GM19467 (cell line): ENCODE results near the gene FGF3.

Experiments used
- ATAC-seq: cut with Tn5 transposase; IDR thresholded peaks from one replicate; pipeline ENCODE4 v1.9.1; 2021; ENCODE audit warnings: mild to moderate bottlenecking, moderate library complexity; ENCODE audit not compliant: unreplicated experiment

FGF3 gene

DNA sequence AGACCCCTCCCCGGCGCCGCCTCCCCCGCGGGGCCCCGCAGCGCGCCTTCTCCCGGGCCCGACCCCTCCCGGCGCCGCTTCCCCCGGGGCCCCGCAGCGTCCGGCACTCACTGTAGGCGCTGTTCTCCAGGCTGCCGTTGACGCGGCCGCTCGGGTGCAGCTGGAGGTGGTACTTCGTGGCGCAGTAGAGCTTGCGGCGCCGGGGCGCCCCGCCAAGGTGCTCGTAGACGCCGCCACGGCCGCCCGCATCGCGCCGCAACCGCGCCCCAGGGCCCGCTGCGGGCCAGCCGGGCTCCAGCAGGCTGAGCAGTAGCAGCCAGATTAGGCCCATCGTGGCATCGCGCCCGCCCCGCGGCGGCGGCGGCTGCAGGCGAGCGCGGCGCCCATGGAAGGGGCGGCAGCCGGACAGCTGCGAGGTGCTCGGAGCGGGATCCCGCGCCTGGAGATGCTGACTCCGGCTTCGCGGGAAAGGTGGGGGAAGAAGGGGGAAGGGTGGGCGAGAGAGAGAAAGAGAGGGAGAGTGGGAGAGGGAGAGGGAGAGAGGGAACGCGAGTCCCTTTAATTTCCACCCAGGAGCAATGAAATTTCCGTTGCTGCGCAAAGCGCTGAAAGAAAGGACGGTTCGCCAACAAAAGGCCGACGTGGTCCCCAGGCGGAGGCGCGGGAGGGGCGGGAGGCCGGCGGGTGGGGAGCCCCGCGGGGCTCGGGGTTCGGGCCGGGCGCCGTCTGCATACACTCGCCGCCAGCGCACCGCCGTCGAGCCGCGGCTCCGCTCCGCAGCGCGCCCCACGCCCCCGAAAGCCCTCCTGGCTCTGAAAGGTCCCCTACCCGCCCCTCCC is at the start of gene FGF3:
Gene FGF3 (minus strand): TSS at position 814 of the 839 bp plus-strand sequence. CDS start 483 bp downstream, at position 331.
- no peak for ATAC-seq

DNA sequence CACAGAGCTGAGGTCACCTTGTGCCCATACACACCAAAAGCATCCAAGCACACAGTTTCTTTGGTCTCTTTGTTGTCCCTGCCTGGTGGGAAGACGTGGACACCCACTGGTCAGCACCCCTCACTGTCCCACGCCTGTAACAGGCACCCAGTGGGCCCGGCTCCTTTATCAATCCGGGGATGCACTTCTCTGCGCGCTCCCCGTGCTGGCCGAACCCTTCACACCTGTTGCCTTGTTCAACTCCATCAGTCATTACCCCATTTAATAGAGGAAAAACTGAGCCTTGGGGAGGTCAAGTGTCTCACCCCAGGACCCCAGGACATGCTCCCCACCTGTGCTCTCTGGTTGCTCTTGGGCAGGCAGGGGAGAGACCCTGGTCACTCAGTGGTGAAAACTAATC is 49.7 kb upstream of the FGF3 start:
- no peak for ATAC-seq

DNA sequence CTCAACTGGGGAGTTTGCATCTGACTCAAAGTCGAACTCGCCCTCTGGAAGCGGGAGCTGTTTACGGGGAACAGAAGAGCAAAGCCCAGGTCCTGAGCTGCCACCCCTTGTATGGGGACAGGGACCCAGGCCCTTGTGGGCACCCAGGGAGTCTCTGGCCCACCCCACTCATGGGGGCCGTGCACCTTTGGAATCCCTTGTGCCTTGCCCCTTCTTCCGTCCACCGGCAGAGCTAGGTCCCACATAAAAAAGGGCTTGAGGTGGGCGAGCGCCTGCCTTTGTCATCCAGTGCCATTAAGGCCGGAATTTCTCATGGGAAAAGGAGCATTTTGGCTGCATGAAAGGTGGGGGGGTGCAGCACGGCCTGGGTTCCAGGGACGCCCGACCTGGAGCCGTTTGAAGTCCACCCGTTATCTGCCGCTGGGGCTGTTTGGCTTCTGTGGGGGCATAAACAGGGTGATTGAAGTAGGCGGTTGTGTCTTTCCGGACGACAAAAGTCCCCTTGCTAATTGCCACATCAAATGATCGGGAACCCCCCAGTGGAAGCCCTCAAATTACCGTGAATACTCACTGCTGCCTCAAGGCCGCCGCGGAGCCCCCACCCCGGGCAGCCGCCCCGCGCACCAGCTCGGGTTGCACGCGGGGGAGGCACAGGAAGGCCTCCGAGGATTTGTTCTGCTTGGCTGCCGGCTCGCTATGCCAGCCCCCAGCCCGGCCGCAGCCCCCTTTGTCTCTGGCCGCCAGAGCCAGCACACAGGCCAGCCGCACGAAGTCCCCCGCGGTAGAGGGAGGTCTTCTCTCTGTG is 49.0 kb upstream of the FGF3 start:
- no peak for ATAC-seq

DNA sequence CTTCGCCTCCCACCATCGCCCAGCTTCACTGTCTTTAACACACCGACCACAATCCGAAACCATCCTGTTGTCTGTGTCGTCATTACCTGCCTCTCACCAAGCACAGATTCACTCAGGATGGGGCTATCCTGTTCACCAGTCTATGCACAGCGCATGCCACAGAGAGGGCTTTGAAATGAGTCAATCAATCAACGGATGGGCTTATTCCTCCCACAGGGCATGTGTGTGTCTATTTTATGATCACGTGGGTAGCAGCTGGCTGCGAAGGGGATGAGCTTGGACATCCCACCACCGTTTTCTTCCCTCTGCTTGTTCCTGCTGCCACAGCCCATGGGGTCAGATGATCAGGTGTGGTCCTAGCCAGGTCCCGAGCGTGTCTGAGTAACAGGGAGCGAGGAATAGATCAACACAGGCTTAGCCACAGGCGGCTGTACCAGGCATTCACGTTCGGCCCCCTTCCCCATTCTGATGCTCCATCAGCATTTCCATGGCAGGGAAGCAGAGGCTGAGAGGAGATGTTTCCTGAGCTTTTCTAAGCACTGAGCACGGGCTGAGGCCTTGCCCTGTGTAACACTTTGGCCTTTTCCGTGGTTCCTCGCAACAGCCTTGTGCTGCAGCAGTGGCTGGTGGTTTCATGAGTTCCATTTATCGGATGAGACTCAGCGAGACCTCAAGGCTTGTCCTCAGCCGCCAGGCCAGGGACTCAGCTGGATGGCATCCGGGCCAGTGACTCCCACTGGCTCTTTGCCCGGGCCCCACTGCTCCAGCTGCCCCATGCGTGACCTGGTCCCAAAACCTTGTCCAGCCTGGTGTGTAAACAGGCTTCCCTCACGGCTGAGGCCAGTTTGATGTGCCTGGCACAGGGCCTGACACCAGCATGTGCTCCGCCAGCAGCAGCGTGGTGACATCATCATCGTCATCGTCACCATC is 48.1 kb upstream of the FGF3 start:
- ATAC-seq = no peak

DNA sequence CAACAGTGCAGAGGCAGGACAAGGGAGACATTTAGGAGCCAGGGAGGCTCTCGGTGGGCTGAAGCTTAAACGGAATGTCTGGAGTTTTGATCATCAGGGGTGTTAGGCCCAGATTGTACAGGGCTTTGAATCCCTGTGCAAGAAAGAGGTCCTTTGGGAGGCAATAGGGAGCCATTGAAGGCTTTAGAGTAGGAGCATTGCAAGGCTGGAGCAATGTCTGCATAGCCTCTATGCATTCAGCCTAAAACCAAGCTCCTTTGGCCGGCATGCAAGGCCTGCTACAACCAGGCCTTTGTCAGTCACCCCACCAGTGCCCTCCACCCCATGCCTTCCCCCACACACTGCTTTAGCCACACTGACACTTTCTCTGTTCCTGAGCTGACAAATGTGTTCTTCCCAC is 47.4 kb upstream of the FGF3 start:
- ATAC-seq = no peak

DNA sequence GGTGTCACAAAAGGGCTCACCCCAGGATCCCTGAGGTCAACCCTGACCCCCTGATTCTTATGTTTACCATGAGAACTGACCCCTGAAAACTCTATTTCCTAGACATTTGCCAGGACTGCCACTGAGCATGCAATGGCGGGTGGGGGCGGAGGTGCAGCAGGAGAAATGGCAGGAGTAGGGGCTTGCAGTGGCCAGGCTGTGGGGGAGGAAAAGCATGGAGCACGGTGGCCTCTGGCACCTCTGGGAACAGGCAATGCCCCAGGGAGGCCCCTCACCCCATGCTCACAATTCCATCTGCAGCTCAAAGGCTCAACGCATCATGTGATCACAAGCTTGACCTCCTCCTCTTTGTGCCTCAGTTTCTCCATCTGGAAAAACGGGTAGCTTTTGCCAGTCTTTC is 46.5 kb upstream of the FGF3 start:
- no peak for ATAC-seq

DNA sequence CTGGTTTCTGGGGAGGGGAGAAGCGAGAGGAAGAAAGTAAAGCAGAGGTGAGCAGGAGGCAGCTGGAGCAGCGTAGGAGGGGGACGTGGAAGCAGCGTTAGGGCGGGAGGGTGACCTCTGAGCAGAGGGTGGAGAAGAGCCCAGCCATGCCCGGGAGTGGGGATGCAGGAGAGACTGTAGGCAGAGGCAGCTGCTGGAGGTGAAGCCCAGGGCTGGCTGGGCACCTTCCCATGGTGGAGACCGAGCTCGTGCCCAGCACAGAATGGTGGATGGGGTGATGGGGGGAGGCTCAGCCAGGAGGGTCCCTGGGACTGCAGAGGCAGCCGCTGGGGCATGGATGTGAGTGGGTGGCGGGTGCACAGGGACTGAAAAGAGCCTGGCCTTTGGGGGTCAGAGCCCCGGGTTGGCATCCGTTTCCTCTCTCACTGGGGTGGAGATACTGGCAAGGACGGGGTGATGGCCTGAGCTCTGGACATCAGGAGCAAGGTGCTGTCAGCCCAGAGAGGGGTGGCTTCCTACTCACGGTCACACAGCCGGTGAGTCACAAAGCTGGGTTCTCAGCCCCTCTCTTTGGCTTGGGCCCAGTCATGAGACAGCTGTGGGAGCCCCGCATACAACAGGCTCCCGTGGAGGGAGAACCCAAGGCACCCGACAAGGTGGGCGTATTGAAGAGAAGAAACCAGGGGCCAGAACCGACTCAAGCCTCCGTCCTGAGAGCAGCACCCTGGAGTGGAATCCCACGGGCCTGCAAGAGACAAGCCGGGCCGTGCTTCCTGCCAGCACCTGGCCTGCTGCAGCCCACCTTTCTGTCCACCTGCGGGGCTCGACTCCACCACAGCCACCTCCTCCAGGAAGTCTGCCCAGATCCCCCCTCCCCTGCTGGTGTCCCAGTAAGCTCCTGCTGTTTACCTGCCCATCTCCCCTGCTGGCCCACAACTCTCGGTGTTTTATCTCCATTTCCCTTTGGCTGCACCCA is 45.8 kb upstream of the FGF3 start:
- ATAC-seq = no peak

DNA sequence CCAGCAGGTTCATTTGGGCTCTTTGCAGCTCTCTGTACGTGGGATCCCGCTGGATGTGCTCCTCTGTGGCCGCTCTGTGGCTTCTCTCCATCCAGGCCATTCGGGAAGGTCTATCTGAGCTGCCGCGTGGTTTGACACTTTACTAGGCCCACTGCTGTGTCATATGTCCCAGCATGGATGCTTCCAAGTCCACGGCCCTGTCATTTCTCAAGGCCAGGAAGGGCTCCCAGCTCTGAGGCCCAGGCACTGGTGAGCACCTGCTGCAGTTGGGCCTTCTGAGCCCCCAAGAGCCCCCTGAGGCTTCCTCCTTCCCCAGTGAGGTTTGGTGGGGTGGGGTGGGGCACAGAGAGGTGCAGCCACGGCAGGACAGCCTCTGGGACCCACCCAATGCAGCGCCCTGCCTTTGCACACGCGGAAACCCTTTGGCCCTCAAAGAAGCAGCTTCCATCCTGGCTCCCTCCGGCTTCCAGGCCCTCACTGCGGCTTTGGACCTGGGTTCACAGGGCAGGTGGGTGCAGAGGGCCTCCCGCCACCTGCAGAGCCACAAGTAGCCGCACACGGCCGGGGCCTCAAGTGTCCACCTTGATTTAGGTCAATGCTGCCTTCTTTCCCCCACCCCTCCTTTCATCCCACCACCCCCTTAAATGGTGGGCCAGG is 44.5 kb upstream of the FGF3 start:
- no peak for ATAC-seq

DNA sequence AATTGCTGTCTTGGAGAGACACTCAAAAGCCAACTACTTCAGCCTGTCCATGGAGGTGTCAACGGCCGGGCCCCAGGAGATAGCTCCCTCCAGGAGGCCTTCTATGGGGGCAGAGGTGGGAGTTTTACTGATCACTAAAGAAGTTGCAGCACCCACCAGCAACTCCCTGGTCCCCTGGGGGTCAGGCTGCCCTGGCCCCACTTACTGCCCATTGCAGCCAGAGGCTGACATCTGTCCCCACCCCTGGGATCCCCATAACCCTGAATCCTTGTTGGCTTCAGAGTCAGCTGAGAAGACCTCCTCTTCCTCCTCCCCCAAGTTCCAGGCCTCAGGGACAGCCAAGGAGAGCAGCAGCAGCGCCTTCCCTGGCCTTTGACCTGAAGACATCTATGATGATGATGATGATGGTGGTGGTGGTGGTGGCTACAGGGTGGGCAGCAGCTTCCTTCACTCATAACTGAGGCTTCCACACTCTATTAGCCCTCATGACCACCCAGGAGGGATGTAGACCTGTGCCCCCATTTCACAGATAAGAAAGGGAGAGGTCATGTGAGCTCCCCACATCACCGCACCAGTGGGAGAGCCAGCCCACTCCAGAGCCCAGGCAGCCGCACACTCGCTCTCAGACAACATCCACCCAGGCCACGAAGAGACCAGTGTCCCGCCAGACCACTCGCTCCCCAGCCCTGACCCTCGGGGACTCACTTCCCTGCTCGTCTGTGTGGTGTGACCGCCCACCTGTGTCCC is 43.8 kb upstream of the FGF3 start:
- ATAC-seq = no peak

DNA sequence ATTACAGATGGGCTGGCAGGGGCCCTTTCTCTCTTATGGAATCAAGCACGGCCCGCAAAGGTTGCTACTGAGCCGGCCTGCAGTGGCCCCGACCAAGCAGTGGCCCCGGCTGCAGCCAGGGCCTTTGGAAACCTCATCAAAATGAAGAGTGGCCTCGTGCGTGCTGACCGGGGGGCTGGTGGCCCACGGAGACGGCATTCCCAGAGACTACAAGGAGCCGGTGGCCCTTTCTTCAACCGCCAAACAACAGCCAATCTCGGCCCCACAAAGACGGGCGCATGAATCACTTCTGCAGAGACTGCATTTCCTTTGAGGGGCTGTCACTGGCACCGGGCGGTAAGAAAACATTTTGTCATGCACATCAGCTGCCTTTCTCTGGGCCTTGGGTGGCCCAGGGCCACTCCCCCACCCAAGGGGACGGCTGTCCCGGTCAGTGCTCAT is 43.1 kb upstream of the FGF3 start:
- no peak for ATAC-seq

DNA sequence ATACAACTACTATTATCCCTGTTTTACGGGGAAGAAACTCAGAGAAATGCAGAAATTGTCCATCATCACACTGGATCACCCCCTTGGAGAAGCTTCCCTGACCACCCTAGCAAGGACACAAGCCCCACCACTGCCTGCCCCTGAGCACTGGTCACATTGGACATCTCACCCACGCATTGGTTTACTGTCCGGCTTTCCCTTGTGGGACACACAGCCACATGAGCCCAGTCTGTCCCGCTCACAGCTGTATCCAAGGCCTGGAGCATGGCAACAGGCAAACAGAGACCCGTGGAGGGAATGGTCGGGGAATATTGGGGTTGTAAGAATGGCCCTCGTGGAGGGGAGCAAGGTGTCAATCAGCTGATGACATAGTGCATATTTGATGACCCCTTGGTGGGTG is 42.7 kb upstream of the FGF3 start:
- no peak for ATAC-seq

DNA sequence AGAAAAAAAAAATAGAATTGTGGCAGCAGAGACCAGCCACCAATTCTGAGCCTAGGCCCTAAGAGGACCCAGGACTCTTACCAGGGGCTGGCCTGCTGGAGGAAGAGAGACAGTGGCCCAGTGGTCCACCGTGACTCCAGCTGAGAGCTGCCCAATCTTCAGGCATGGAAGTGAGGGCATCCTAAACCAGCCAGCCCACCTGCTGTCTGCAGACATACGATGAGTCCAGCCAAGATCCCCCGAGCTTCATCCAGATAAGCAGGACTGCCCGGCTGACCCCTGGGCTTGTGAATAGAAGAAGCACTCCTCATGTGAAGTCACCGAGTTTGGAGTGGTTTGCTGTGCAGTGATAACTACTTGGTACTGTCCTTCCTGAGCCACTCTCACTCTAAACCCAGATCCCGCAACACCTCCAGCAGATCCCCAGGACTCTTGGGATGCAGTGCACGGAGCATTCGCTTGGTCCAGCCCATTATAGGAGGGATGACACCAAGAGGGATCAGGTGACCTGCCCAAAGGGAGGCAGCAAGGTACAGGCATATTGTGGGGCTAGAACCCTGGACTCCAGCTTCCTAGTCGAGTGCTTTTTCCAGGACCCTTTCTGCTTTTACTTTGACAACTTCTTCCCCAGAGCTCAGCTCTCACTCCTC is 41.7 kb upstream of the FGF3 start:
- no peak for ATAC-seq

DNA sequence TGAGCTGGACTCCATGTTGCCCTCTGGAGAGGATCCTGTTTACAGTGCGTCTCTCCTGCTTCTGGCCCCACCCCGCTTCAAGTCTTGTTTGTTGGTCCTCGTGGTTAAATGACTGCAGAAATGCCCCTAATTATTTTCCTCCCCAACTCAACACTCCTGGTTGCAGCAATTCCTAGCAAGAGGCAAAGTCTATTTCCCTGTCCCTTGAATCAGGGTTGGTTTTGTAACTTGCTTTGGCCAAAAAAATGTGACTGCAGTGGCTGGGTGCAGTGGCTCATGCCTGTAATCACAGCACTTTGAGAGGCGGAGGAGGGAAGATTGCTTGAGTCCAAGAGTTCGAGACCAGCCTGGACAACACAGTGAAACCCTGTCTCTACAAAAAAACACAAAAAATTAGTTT is 41.0 kb upstream of the FGF3 start:
- no peak for ATAC-seq

DNA sequence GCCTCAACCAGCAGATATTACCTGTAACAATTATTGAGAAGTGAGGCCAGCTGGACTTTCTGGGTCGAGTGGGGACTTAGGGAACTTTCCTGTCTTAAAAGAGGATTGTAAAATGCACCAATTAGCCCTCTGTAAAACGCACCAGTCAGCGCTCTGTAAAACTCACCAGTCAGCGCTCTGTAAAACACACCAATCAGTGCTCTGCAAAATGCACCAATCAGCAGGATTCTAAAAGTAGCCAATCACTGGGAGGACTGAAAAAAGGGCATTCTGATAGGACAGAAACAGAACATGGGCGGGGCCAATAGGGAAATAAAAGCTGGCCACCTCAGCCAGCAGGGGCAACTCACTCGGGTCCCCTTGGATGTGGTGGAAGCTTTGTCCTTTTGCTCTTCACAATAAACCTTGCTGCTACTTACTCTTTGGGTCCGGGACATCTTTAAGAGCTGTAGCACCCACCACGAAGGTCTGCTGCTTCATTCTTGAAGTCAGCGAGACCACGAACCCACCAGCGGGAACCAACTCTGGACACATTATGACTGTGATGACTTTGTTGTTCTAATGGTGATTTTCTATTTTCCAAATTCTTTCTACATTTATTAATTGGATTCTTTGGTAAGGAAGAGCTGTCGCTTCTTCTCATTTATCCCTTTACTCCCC is 40.2 kb upstream of the FGF3 start:
- ATAC-seq = no peak

DNA sequence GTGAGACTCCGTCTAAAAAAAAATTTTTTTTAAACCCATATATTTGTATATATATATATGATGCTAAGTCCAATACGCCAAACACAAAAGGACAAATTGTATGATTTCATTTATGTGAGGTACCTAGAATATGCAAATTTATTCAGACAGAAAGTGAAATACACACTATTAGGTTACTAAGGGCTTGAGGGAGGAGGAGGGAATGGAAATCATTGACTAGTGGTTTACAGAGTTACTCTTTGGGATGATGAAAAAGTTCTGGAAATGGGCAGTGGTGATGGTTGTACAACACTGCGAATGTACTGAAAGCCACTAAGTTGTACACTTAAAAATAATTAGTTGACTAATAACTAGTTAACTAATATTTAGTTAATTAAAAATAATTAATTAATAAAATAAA is 36.2 kb upstream of the FGF3 start:
- ATAC-seq = no peak

DNA sequence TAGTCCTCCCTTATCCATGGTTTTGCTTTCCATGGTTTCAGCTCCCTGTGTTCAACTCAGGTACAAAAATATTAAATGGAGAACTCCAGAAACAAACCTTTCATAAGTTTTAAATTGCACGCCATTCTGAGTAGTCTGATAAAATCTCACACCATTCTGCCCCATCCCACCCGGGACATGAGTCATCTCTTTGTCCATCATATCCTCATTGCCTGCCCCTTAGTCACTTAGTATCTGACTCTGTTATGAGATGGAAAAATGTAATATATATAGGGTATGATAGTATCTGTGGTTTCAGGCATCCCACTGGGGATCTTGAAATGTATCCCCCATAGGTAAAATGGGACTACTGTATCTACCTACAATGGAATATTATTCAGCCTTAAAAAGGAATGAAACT is 35.5 kb upstream of the FGF3 start:
- ATAC-seq = no peak

DNA sequence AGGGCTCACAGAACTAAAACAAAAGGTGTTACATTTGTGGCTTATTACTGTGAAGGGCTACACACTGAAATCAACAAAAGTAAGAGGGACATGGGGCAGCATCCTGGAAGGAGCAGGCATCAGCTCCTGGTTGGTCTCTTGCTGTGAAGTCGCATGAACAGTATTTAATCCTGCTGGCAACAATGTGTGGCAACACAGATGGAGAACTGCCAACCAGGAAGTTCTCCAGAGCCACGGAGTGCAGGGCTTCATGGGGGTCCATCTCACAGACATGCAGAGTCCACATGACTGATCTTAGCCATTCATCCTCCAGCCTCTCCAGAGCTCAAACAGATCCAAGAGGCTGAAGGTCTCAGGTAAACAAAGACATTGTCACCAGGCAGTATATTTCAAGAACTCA is 32.8 kb upstream of the FGF3 start:
- no peak for ATAC-seq

DNA sequence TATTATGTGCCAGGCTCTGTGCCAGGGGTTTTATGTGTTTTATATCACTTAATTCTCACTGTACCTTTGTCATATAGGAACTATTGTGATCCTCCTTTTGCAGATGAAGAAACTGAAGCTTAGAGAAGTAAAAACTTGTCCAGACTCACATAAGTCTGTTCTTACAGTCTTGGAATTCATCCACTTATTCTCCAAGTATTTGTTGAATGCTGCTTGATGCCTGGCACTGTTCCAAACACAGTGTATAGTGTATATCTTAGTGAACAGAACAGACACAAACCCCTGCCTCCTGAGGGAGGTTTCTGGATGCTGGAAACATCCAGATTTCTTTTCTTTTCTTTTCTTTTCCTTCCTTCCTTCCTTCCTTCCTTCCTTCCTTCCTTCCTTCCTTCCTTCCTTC is 29.0 kb upstream of the FGF3 start:
- no peak for ATAC-seq
